Stimulated activated CD4-positive, alpha-beta T cell treated with anti-CD3 and anti-CD28 coated beads, Interleukin-1b, Interleukin-23, amount 100 ng/mL, for 4 hours (primary cell): Measurements from ENCODE around the gene CERS6.

Experiments used
- DNase-seq, 2 donors: peaks; one replicate each; pipeline ENCODE4 v3.0.0-alpha.2; 2020; ENCODE audit warnings: low read depth in 2 of 2

Gene CERS6

DNA sequence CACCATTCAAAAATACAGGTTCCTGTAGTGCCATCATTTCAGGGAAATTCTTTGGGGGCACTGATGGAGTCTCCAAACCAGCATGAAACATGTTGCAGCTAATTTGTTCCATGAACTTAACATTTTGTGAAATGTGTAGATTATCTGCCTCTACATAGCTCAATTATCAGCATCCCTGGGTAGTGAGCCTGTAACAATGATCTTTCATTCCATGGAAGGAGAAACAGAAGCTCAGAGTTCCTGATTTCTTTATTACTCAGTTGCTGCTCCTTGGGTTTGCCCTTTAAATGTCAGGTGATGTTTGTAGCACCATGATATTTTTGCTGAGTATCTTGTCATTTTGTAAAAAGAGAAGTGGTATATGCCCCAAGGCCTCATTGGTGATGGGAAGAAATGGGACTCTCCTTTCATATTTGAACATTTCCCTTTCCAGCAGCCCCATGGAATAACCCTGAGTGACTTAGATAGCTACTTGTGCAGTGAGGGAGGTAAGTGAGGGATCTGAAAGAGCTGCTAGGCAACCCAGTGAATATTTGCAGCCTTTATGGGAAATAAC, 146.9 kb downstream of the CERS6 start:
- DNase-seq = no peak

DNA sequence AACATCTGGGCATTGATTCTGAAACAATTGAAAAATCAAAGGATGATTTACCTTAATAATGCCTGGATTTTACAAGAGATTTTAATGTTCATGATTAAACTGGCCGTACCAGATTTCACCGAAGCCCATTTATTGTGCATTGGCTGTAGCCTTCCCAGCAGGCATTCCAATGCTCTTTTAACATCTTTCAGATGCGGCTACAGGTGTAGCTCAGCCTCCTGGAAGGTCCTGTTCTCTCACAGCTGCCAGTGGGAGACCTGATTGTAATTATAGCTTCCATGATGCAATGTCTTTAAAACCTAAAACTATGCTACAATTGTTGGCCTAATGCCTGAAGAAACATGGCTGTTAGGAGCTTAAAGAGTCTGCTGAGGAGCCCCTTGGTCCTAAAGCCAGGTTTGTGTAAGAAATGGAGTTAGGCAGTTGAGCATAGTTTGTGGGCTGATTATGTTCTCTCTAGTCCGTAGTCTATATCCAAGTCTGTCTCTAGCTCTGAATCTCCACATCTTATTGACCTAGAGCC, 147.4 kb downstream of the CERS6 start:
- DNase-seq = no peak

DNA sequence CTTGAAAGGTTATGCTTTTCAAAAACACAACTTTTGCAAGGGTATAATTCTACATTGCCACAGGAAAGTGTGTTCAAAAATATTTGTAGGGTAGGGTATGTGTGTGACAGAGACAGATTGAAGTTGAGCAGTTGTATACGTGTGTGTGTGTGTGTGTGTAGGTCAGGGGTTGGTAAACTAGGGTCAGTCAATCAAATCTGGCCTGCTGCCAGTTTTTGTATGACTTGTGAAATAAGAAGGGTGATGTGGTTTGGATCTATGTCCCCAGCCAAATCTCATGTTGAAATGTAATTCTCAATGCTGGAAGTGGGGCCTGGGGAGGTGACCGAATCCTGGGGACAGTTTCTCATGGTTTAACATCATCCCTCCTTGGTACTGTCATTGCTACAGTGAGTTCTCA, 148.2 kb downstream of the CERS6 start:
- no peak for DNase-seq

DNA sequence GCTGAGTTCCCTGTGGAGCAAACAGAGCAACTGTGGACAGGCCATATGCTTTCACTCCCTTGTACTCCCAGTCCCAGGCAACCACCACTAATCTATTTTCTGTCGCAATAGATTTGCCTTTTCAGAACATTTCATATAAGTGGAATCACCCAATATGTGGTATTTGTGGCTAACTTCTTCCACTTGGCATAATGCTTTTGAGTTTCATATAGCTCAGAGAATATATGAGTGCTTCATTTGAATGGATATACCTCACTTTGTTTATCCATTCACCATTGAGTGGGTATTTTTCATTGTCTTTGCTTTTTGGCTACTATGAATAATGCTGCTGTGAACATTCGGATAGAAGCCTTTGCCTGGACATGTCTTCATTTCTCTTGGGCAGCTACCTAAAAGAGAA, 151.9 kb downstream of the CERS6 start:
- DNase-seq = no peak

DNA sequence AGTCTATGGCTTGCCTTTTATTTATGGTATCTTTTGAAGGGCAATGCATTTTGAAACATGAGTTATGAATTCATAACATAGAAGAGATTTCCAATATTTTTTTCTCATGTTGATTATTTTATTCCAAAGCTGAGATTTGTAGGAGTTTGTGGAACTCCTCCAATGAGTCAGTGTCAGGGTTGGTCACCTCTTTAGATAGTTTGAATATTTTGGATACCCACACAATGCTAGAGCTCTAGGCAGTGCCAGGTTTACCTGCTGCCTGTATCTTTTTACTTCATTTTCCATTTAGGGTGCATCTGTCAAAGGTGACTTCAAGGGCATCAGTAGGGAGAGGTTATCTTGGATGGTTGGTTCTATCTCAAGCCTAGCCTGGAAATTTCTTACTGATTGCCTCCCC, 152.7 kb downstream of the CERS6 start:
- no peak for DNase-seq

DNA sequence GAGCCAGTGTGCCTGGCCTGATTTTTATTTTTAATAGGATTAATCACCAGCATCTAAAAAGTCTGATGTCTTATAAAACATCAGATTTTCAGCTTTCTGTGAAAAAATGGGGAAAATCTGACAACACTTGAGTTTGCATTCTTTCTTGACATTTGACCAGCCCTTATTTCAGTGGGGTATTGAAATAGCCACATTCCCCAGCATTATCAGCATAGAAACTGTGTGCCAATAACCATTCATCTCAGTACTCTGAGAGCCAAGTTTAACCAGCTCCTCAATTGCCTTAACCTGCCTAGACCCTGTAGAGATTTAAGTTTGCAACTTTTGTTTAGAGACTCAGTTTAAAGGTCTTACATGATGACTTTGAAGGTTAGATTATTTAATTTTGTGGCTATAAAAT, 155.0 kb downstream of the CERS6 start:
- DNase-seq = no peak

DNA sequence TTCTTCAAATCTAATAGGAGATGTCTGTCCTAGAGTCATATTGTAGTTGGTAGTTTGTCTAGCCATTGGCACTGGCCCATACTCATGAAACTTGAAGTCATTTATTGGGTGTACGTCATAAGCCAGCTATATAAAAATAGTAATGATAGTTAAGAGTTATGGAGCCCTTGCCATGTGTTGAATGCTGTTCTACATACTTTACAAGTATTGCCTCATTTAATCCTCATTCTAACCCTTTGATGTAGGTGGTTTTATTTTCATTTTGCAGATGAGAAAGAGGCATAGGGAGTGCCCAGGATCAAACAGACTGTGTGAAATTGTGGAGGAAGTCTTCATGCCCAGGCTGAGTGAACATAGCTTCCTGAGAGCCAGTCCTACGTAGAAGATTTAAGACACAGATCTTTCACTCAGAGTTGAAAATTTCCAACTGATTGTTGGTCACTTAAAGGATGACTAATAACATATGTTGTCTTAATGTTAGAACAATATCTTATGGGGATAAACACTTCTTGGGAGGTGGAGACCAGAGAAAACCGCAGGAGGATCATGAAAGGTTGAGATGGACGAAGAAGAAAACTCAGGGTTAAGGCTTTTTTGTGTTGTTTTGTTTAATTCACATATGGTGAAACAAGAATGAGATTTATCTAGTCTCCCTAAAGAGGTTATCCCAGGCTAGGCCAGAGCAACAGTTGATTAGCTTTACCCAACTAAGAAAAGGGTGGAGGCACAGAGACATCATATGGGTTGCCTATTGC, 156.0 kb downstream of the CERS6 start:
- DNase-seq = no peak

DNA sequence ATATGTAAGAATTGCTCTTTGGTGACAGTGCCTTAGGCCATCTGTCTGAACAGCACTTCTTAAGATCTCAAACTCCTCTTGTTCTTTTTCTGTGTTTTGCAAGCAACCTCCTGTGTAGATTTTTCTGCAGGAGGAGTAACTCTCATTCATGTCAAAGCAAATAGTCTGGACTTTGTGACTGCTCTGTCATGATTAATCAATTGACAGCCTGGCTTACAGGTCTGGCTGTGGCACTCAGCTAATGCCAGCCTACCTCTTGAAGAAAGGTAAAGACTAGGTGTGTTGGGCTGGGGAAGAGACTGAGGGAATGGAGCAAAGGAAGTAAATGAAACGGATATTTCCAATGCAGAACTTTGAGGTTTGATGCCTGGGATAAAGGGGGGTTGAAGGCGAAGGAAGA, 156.6 kb downstream of the CERS6 start:
- no peak for DNase-seq

DNA sequence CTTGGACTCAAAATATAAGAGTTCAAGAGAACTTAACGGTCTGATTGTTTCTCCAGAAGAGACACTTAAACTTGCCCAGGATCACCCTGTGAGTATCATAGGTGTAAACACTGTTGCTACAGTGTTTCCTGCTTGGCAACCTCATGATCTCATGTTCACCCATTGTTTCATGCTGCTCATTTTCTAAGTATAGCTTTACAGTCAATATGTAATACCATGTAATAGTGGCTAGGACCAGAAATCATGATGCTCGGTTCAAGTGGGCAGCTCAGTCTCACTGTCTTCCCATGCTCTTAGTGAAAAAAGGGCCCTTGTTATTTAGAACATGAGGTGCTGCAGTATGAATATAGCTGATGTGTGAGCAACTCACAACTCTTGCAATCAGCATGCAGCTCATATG, 157.5 kb downstream of the CERS6 start:
- DNase-seq = no peak

DNA sequence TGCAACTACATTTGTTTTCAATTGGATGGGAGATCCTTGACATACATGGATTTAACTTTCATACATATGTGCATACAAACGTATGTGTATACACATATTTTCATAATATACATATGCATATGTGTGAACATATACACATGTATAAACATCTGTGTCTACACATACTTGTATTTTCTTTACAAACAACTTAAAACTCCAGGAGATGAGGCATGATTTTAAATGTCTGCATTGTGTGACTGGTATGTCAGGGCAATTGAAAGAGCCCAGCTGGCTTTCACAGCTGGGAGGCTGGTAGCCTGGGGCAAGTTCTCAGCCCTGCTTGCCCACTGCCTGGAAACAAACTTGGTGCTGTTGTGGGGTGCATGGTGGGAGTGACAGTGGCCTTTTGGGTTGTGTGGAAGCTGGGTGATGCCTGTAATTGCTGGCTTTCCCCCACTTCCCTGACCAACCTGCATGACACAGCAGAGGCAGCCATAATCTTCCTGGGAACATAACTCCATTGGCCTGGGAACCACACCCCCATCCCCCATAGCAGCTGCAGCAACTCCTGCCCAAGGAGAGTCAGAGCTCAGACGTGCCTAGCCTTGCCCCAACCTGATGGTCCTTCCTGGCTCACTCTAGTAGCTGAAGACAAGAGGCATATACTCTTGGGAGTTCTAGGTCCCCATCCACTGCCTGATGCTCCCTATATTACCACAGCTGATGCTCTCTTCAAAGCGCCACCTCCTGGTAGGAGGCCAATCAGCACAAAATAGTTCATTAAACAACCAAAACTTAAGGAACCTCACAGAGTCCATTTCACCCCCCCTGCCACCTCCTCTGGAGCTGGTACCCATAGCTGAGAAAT, 158.3 kb downstream of the CERS6 start:
- DNase-seq = no peak

DNA sequence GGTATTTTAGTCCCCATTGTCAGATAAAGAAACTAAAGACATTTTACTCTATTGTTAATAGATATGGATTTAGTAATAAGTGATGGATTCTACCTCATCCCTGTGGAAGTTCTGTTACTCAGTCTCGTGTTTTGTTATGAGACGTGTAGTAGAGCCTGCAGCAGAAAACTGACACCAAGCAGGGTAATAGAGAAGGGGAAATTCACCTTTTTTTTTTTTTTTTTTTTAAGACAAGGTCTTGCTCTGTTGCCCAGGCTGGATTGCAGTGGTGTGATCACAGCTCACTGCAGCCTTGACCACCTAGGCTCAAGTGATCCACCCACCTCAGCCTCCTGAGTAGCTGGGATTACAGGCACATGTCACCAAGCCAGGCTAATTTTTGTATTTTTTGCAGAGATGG, 164.5 kb downstream of the CERS6 start:
- DNase-seq = no peak

DNA sequence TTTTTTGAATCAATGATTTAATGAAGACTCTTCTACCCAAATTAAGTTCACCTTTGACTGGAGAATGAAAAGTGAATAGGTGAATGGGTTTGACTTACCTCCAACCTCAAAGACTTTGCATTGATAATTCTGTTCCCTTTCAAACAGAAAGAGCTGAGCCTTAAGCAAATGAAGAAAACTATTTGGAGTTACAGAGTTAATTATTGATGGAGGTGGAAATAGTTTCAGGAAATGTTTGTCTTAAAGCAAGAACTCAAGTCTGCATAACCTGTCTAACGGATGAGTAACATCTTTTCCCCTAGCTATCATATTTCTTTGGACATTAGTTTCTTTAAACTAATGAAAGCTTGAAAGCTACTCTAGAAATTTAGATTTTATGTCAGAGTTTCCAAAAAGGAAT, 166.5 kb downstream of the CERS6 start:
- no peak for DNase-seq

DNA sequence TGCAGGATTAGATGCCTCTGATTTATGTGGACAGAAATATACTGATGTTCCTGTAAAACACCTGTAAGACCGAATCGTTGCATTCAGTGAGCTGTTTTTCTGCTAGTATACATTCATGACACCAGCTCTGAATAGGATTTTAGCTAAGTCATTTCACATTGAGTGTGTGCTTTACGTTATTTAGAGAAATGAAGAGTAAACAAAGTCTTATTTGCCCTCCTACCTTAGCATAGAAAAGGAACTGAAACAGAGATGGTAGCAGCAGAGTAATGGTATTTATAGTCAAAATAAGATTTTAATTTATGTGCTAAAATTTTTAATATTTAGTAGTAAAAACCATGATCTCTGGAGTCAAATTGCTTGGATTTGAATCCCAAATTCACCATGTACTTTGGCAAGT, 168.0 kb downstream of the CERS6 start:
- no peak for DNase-seq

DNA sequence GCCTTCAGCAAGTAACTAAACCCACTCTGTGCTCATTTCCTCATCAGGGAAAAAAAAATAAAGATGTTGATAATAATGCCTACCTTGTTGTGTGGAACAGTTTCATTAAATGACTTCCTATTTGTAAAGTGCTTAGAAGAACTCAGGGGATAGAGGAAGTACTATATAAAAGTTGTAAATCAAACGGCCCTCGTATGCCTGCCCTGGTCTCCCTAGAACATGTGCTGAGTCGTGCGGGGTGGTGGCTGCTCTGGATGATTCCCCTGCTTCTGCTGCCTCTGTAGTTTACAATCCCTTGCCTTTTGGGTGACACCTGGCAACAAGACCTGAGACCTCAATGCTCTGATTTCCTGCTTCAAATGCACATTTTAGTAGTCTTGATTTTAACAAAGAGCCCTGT, 170.0 kb downstream of the CERS6 start:
- DNase-seq = no peak

DNA sequence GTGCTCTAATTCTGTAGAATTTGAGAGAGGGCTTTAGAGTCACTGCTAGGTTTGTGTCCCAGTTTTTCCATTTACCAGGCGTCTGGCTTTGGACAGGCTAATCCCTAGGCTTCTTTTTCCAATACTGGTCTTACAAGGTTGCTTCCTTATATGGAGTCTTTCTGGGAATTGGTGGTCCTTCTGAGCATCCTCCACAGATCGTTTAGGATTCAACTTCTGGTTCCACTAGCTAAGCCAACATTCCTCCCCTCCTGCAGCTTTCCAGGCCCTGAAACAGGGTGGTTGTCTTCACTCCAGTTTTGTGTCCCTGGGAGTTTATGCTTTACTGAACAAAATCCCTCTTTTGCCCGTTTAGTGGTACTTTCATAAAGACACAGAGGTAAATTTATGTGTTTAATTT, 170.6 kb downstream of the CERS6 start:
- no peak for DNase-seq

DNA sequence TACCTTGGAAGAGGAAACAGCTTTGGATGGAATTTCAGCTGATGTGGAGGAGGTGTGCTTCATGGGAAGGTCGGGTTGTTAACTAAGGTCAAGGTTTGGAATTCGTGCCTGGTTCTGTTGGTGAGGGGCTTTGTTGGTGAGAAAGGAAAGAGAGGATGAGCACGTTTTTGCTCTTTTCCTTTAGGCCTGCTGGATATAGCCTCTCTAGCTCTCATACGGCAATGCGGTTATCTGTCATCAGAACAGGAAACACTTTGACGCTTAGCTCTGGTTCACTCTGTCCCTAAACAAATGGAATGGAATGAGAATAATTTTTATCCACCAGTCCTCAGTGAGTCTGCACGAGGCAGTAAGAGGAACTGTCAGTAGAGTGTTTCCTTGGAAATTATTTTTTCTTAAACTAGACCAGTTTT, 176.6 kb downstream of the CERS6 start:
- no peak for DNase-seq

DNA sequence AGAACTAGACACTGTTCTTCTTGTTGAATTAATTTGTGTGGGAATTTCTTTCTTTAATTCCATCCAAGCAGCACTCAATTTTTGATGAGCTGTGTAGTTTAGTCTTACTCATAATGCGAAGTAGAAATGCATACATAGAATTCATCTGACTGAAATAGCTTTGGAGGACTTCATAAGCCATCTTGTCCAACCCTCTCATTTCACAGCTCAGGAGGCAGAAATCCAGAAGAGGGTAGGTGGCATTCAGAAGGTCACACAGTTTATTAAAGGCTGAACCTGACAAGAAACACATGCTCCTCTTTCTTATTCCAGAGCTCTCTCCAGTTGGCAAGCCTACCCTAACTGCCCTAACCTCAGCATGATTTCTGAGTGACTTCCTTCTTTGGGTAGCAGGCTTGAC, 177.1 kb downstream of the CERS6 start:
- DNase-seq = no peak

DNA sequence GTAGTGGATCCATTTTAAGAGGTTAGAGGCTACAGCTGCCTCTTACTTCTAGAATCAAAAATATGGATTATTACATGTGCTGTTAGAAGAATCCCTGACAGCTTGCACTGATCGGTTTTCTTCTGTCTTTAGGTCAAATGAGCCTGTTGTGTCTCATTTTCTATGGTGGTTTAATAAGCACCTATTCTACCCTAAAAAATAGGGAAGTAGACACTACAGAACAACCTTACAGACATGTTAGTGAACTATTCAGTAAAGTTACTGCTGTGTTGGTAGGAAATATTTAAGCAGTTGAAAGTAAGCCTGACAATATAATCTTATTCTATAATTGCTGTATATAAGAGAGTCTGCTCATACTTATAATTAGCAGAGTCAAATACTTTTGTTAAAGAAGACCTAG, 177.8 kb downstream of the CERS6 start:
- DNase-seq = no peak

DNA sequence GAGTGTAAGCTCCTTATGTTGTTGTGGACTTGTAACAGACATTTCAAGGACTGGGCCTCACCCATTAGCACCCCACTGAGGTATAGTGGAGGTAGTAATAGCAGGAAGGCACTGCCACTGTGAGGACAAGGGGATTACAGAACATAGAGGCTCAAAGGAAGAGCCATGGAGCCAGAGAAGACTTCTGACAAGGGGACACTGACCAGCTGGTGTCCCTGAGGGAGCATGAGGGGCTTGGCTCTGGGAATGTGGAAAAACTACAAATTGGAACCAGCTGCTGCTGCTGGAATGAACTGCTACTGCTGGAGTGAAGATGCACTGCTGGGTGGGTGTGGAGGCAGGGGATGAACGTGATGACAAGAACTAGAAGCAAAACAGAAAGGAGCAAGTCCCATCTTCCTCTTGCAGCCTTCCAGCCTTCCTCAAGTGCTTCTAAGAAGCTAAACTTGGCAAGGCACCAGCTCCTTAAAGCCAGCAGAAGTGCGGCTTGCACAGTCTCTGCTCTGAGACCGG, 179.0 kb downstream of the CERS6 start:
- DNase-seq = no peak

DNA sequence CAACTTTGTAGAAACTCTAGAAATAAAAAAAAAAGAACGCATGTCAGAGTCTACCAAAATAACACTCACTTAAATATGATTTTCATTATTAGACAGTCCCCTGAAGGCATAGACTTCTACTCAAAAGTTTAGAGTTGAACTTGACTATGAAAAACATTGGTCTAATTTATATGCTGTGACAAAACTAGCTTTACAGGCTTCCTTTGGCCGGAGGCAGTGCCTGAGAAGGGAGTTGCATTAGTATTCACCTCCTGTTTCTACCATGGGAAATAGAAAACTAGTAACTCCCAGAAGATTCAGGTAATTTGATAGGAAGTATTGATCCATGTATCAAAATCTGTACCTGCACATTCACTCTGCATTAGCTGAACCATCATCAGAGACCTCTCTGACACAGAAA, 182.9 kb downstream of the CERS6 start:
- DNase-seq = no peak

DNA sequence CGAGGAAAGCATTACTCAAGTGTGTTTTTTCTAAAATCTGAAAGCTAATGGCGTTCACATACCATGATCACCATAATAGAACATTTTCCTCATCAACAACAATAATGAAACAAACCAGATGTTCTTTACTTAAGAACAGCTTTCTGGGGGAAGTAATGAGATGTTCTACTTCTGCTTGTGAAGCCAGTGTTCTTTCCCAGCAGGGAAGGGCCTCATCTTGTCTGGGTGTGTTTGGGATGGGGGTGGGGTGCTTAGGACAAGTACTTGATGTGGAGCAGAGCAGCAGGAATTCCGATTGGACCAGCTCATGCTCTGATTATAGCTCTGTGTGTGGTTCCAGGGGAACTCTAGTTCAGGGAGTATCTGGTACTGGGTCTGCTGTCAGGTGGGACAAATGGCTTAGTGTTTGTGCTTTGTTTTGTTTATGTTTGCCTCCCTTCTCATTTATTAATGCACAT, 183.4 kb downstream of the CERS6 start:
- no peak for DNase-seq

DNA sequence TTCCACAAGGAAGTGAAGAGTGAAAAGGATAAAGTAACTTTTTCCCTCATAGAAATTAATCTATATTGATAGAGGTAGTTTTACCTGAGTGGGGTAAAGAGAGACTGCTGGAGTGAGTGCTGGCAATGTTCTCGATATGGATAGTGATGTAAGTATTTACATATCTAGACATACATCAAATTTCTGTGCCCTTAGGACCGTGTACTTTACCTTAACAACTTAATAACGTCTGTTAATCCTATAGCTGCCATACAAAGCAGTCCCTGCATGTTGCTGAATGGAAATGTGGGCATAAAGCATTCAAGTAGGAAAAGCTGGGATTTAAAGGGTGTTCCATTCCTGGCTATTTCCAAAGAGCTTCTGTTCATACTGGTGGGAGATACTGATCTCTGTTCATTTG, 184.0 kb downstream of the CERS6 start:
- DNase-seq = no peak

DNA sequence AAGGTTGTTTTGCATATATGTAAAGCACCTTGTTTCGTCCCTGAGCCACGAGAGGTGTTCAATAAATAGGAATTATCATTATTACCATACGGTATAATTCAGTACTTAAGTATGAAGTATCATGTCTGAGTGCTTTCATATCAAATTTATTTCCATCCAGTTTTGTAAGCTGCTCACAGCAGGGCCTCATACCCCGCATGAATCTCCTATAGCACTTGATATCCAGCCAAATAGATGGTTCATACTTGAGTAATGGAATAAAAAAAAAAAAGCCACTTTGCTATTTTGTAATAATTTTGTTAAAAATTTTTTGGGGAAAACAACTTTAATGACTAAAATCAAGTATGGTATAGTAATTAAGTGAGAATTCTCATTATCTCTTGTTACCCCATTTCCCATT, 185.6 kb downstream of the CERS6 start:
- DNase-seq = no peak
